ENCODE results near the gene AGFG2.

The AGFG2 gene

GRCh38 chr7:100611983-100612729 lies 73.2 kb downstream of the AGFG2 start, which contains the start of gene MOSPD3:
Gene MOSPD3, plus strand, starts transcription at chr7:100612540. Its CDS starts 252 bp downstream, at chr7:100612792.
- DNase-seq (ENCODE audit: low read depth in 2 of 2): peak; percentile 94 to 95

- no peak for DNase-seq (ENCODE audit: low read depth in 2 of 2)
Observed at GRCh38 chr7:100612730-100613390, 73.9 kb downstream of the AGFG2 start.

- DNase-seq (ENCODE audit: low read depth in 2 of 2): no peak
Observed at GRCh38 chr7:100613412-100614175, 74.6 kb downstream of the AGFG2 start.

GRCh38 chr7:100614308-100614861 lies 75.4 kb downstream of the AGFG2 start:
- DNase-seq (ENCODE audit: low read depth in 2 of 2): no peak

All from stimulated activated CD8-positive, alpha-beta memory T cell treated with anti-CD3 and anti-CD28 coated beads, Interleukin-15, amount 100 ng/mL, for 4 hours (primary cell).